SK-N-DZ (cell line): ENCODE data around the gene RUNX1.

Source experiments
- DNase-seq: peaks from one replicate; pipeline ENCODE4 v3.0.0-alpha.2; 2015; ENCODE audit warnings: low spot score

RUNX1 gene

GRCh38 chr21:34992736-34993398 is 56.2 kb downstream of the RUNX1 start:
- DNase-seq = no peak

- no peak for DNase-seq
Measured at GRCh38 chr21:34992180-34992579, 56.9 kb downstream of the RUNX1 start.

DNA sequence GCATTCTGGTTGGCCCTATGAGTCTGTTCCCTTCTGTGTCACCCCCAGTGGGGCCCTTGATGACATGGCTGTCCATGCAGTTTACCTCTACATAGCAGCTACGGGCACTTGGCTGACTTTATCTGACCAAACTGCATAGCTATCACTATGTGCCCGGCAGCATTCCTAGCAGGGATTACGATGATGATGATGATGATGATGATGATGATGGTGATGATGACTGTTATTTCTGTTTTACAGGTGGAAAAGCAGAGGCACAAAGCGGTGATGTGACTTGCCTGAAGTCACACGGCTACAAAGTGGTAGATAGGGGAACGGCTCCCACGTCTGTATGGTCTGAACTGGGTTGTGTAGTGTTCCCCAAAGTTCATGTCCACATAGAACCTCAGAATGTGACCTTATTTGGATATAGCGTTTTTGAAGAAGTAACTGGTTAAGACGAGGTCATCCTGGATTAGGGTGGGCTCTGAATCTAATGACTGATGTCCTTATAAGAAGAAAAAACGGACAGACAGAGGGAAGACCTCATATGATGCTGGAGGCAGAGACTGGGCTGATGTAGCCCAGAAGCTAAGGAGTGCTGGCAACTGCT is 57.6 kb downstream of the RUNX1 start:
- DNase-seq = no peak

GRCh38 chr21:34990842-34991241 is 58.3 kb downstream of the RUNX1 start:
- no peak for DNase-seq

GRCh38 chr21:34989337-34990151 is 59.6 kb downstream of the RUNX1 start:
- no peak for DNase-seq

- DNase-seq = no peak
Measured at GRCh38 chr21:34988625-34989024, 60.5 kb downstream of the RUNX1 start.

DNA sequence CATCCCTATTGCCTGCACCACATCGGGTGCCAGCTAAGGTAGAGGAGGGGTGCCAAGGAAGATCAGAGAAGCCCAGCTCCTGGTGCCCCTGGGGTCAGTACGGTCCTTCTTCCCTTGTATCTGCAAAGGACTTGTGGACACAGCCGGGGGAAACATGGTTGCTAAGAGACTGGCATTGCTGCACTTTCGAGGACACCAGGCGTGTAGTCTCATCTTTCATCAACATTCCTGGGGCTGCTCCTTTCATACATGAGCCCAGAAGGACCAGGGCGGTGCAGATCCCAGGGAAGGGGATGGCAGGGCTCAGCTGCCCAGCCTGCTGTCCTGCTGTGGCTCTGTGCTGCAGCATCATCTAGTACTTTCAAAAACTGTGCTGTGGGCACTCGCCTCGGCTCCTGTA is 61.0 kb downstream of the RUNX1 start:
- no peak for DNase-seq

DNA sequence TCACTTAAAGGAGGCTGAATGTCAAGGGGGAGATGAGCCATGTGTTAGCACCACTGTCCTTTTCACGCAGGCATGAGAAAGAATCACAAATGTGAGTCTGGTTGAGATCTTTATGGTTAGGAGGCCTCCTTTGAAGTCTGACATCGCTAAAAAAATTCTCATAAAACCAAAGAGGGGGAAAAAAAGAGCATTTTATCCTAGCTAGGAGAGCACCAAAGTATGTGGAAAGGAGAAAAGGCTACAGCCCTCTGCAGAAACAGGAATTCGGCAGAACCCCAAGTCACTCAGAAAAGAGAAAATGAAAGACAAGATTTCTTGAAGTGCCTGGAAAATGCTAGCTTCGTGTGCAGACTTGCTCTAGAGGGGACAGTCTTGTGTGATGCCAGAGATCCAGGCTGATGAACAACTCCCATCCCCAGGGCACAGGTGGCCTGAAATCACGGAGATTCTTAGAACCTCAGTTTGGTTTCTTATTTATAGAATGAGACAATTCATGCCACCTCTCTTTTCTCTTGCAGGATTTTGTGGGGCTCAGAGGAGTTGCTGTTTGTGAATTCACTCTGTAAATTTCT is 61.5 kb downstream of the RUNX1 start:
- DNase-seq = no peak

DNA sequence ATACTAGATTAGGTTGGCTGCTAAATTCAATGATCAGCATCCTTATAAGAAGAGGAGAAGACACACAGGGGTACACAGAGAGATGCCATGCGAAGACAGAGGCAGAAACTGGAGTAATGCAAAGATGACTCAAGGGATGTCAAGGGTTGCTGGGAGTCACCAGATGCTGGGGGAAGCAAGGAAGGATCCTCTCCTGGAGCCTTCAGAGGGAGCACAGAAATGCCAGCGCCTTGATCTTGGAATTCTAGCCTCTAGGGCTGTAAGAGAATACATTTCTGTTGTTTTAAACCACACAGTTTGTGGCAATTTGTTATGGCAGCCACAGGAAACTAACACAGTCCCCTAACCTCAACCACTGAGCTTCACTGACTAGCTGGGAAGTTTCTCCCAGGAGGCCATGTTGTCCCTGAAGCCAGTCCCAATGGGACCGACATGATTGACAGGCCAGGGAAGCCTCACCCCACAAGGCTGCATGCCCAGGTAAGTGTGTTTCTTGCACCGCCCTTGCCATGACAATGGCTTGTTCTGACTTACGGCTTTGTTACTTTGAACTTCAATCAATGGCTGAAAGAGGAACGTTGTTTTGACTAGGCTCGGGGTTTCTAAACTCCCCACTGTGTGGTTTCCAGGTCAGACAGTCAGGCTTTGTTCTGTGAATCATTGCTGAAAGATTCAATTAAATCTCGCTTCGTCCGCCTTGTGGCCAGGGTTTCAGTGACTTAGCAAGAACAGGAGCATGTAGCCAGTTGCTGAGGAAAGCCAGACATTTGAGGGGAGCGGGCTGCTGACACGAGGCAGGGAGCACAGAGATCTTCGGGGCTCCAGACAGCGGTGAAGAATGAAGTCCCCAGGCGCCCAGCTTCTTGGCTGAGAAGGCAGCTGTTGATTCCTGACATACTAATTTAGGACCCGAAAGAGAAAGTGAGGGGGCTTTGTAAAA is 62.3 kb downstream of the RUNX1 start:
- no peak for DNase-seq

DNA sequence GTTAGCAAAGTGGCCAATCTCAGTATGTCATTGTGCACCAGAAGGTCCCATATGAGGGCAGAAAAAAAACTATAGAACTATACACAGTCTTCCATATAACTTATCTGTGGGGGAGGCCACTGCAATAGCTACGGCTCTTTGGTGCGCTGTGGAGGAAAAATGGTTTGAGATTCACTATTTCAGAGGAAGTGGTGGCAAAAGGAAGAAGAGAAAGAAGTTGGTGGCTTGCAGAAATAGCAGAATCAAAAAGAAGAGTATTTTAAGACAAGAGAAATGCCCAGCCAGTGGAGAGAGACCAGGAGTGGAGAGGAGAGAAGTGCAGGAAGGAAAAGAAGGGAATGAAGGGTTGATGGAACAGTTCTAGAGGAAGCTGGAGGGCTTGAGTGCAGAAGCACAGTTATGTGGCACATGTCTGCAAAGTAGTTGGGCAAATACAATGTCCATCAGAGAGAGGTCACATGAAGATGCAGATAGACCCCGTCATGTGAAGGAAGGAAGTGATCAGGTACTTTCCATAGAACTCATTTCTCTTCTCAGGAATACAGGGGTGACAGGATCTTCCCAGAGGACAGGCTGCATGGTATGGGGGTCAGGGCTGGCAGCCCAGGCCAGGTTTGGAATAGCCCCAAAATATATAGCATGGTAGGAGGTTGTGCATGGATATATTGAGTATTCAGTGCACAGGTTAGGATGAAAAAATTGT is 64.6 kb downstream of the RUNX1 start:
- no peak for DNase-seq

- no peak for DNase-seq
Measured at GRCh38 chr21:34983680-34984086, 65.4 kb downstream of the RUNX1 start.

- no peak for DNase-seq
Measured at GRCh38 chr21:34981791-34982190, 67.3 kb downstream of the RUNX1 start.

GRCh38 chr21:34980423-34981115 is 68.5 kb downstream of the RUNX1 start:
- no peak for DNase-seq

DNA sequence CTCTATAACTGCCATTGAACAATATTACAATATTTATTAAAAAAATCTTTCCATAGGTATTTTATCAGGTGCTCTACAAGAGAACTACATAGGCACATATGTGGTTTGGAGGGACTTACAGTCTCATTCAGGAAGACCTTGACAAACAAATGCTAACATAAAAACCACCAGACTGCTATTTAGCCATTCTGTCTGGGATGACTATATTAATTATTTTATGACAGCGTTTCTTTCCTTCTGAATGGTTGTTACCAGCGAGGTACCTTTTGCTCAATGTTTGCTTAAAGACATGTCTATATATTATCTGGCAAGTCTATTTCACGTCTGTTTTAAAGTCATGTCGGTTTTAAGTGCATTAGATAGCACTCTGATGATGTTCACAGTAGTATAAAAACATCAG is 69.7 kb downstream of the RUNX1 start:
- DNase-seq = no peak

GRCh38 chr21:34977333-34977732 is 71.8 kb downstream of the RUNX1 start:
- DNase-seq = no peak

GRCh38 chr21:34974162-34974981 is 74.7 kb downstream of the RUNX1 start:
- DNase-seq = no peak

- no peak for DNase-seq
Measured at GRCh38 chr21:34973685-34974084, 75.4 kb downstream of the RUNX1 start.

DNA sequence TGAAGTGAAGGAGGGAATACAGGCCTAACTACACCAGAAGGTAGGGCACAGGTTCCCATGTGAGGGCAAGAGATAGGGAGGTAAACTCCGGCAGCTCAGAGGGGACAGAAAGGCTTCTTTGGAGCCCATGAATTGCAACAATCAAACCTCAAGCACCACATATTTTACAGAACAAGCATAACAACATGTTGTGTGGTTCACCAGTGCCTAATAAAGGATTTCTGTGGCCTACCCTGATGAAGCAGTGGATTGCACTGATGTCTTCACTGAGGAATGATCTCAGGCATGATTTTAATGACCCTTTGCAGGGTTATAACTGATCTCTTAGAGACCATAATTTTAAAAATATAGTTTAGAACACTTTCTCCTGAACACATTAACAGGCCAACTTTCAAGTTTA is 77.4 kb downstream of the RUNX1 start:
- no peak for DNase-seq

GRCh38 chr21:34970566-34970965 is 78.5 kb downstream of the RUNX1 start:
- DNase-seq = no peak
